ENCODE measurements around the gene MROH2A. TPM values are rescaled to one million over a fixed set of nuclear protein-coding genes. Genes with fewer than 3 reads are reported as not detected.

MROH2A gene
- total RNA-seq, 1 experiment from 2014 or later = not detected

DNA sequence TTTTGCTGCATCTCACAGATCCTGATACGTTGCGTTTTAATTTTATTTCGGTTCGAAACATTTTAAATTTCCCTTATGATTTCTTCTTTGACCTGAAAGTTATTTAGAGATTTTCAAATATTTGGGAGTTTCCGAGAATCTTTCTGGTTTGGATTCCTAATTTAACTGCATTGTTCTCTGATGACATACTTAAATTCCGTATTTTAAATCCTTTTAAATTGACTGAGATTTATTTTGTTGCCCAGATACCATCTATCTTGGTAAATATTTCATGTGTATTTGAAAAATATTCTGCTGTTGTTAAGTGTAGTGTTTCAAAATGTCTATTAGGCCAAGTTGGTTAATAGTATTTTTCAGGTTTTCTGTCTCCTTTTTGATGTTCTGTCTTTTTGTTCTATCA, 37.7 kb downstream of the MROH2A start:
- H3K79me2 ChIP-seq (ENCODE audit: insufficient read depth, low read length) = no peaks in the 10 kb centered on the region
- H4K20me1 ChIP-seq (ENCODE audit: insufficient read depth) = no peaks in the 10 kb centered on the region
- no peak for TF ChIP-seq SIN3A (IDR thresholded peaks at IDR 0.05; ENCODE audit: low read depth)
- no peak for TF ChIP-seq POLR2AphosphoS5 (IDR thresholded peaks at IDR 0.05; ENCODE audit: low read depth, low read length)
- no peak for TF ChIP-seq SRF (IDR thresholded peaks at IDR 0.05; ENCODE audit: low read depth)
- TF ChIP-seq ZNF274 (IDR thresholded peaks at IDR 0.05; ENCODE audit: low read depth, low read length) = no peak
- TF ChIP-seq FOSL1 (IDR thresholded peaks at IDR 0.05; ENCODE audit: low read depth) = no peak
- TF ChIP-seq, protein P1, sequence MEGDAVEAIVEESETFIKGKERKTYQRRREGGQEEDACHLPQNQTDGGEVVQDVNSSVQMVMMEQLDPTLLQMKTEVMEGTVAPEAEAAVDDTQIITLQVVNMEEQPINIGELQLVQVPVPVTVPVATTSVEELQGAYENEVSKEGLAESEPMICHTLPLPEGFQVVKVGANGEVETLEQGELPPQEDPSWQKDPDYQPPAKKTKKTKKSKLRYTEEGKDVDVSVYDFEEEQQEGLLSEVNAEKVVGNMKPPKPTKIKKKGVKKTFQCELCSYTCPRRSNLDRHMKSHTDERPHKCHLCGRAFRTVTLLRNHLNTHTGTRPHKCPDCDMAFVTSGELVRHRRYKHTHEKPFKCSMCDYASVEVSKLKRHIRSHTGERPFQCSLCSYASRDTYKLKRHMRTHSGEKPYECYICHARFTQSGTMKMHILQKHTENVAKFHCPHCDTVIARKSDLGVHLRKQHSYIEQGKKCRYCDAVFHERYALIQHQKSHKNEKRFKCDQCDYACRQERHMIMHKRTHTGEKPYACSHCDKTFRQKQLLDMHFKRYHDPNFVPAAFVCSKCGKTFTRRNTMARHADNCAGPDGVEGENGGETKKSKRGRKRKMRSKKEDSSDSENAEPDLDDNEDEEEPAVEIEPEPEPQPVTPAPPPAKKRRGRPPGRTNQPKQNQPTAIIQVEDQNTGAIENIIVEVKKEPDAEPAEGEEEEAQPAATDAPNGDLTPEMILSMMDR (IDR thresholded peaks at IDR 0.05 in 2 of 3, conservative IDR thresholded peaks at IDR 0.05 in 1 of 3; ENCODE audit: borderline replicate concordance in 1 of 3, insufficient read depth in 1 of 3, low read depth in 2 of 3, low read length in 2 of 3) = no peak
- TF ChIP-seq EGR1 (IDR thresholded peaks at IDR 0.05; ENCODE audit: low read depth) = no peak
- TF ChIP-seq CEBPB (IDR thresholded peaks at IDR 0.05; ENCODE audit: low read depth) = no peak
- TF ChIP-seq TCF7L2 (IDR thresholded peaks at IDR 0.05; ENCODE audit: borderline replicate concordance, extremely low read depth, insufficient read depth, insufficient read length) = no peak
- no peak for TF ChIP-seq EZH2phosphoT487 (IDR thresholded peaks at IDR 0.05; ENCODE audit: borderline replicate concordance)
- TF ChIP-seq, protein P2, sequence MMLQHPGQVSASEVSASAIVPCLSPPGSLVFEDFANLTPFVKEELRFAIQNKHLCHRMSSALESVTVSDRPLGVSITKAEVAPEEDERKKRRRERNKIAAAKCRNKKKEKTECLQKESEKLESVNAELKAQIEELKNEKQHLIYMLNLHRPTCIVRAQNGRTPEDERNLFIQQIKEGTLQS (IDR thresholded peaks at IDR 0.05) = no peak
- TF ChIP-seq, protein P3, sequence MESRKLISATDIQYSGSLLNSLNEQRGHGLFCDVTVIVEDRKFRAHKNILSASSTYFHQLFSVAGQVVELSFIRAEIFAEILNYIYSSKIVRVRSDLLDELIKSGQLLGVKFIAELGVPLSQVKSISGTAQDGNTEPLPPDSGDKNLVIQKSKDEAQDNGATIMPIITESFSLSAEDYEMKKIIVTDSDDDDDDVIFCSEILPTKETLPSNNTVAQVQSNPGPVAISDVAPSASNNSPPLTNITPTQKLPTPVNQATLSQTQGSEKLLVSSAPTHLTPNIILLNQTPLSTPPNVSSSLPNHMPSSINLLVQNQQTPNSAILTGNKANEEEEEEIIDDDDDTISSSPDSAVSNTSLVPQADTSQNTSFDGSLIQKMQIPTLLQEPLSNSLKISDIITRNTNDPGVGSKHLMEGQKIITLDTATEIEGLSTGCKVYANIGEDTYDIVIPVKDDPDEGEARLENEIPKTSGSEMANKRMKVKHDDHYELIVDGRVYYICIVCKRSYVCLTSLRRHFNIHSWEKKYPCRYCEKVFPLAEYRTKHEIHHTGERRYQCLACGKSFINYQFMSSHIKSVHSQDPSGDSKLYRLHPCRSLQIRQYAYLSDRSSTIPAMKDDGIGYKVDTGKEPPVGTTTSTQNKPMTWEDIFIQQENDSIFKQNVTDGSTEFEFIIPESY (IDR thresholded peaks at IDR 0.05; ENCODE audit: extremely low read depth, insufficient replicate concordance, low read length) = no peak
- no peak for TF ChIP-seq YY1 (IDR thresholded peaks at IDR 0.05; ENCODE audit: extremely low read depth, insufficient replicate concordance, low read depth, low read length)
- TF ChIP-seq RAD21 (IDR thresholded peaks at IDR 0.05; ENCODE audit: low read depth) = no peak
- no peak for TF ChIP-seq EZH2 (IDR thresholded peaks at IDR 0.05)
- TF ChIP-seq, protein P4, sequence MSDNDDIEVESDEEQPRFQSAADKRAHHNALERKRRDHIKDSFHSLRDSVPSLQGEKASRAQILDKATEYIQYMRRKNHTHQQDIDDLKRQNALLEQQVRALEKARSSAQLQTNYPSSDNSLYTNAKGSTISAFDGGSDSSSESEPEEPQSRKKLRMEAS (IDR thresholded peaks at IDR 0.05) = no peak
- no peak overlapping the region for H3K4me3 ChIP-seq (replicated peaks in 1 of 2; ENCODE audit: low read depth in 1 of 2, low read length in 2 of 2)
- no peak overlapping the region for H3K9ac ChIP-seq (ENCODE audit: low read length)
- CTCF ChIA-PET = no interaction called here
- H3K4me1 ChIP-seq (ENCODE audit: control insufficient read depth in 1 of 2, insufficient read depth in 2 of 2, low read length in 2 of 2) = no peaks in the 10 kb centered on the region
- H3K27me3 ChIP-seq (ENCODE audit: insufficient read depth, low read length) = no peaks in the 10 kb centered on the region
- H3K4me2 ChIP-seq (ENCODE audit: low read length) = no peak overlapping the region
- no peaks in the 10 kb centered on the region for H3K9me3 ChIP-seq (ENCODE audit: control insufficient read depth in 1 of 2, insufficient read depth in 1 of 2, low read depth in 1 of 2, low read length in 2 of 2)
- no peak for DNase-seq (ENCODE audit: low read depth, low spot score)
- H3K9me2 ChIP-seq (ENCODE audit: insufficient read depth) = no peaks in the 10 kb centered on the region
- H2AFZ ChIP-seq (ENCODE audit: low read depth, low read length, poor library complexity, severe bottlenecking) = no peak overlapping the region
- intact Hi-C loops (cut with micrococcal nuclease) = no loop called here
- no peak overlapping the region for H3K27ac ChIP-seq (ENCODE audit: low read depth, low read length)
- RAD21 ChIA-PET (ENCODE audit: low non-redundant PET in 1 of 2, low total read pairs in 2 of 2, uncharacterized antibody in 2 of 2, unreplicated experiment in 2 of 2) = no interaction called here
- no peaks in the 10 kb centered on the region for H3K36me3 ChIP-seq (ENCODE audit: control insufficient read depth in 1 of 2, insufficient read depth in 2 of 2, low read length in 2 of 2)
- POLR2A ChIA-PET = no interaction called here
- BruUV-seq (replicated peaks) = no TSS peak
- ATAC-seq = no peak

Data from HCT116 (cell line).